NCI-H2029 treated with DMSO at 0.1 percent for 48 hours (cell line): Measurements from ENCODE around the gene ZCCHC17.
"Not testable (repeated sequence)": the region's sequence is repeated elsewhere in the genome, so short reads cannot be mapped to it uniquely, and the experiment has no call there.

Experiments
- DNase-seq: peaks from one replicate; lab custom pipeline; 2025; lab: John Stamatoyannopoulos, UW

The ZCCHC17 gene

DNA sequence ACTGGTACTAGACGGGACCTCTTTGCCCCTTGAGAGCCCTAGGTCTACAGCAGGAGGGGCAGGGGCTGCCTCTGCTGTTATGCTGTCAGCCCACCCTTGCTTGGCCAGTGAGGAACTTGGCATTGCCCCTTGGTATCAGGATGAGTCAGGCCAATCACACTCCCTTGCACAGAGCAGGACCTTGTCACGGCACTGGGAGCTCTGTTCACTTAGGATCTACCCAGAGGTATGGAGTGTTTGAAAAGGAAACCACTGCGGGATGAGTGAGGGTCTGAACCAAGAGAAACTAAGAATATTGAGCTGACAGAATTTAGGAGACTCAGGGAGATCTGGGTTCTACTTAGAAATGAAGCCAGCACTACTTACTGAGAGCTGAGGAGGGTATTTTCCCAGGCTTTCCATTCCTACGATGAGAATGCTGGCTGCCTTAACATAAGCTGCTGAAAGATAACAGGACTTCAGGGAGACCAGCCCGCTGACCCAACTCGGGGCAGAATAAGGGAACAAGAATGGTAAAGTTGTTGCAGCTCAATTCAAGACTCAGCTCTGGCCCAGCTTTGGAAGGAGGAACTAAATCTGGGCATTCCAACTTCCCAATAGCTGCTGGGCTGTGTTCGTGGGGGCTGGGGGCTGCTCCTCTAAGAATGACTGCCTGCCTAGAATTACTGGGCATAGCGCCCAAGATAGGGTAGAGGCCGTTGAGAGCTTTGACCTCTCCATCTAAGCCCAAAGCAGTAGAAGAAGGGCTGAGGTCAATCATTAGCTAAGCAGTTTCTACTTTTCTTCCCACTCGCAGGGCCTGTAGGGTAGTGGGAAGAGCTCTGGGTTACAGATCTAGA is 74.5 kb downstream of the ZCCHC17 start:
- no peak for DNase-seq

DNA sequence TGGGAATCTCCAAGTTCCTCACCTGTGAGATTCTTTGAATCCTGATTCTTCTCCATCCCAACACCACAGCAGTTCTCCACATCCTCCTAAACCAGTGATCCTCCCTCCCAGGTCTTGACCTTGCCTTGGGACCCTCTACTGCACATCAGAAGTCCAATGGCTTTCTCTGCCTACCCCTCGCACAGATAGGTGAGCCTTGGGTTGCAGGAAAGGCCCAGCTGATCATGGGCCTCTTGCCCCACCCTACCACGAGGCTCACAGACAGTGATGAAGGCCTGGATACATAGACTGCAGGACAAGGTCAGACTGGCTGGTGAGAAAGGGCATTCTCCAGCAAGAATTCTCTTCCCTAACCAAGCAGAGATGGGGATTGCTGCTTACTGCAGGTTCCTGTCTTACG is 75.2 kb downstream of the ZCCHC17 start:
- DNase-seq = no peak

DNA sequence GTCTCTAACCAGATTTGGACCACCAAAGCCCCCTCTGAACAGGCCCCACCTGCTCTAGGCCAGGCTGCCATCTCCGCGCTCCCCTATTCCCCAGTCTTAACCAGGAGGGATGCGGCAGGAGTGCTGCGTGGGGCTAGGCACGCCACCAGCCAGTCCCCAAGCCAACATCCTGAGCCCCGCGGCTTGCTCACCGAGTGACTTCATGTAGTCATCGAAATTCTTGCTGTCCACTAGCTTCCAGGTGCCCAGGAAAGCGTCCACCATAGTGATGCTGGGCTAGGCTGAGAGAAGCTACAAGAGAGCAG is 75.9 kb downstream of the ZCCHC17 start:
- DNase-seq = no peak

DNA sequence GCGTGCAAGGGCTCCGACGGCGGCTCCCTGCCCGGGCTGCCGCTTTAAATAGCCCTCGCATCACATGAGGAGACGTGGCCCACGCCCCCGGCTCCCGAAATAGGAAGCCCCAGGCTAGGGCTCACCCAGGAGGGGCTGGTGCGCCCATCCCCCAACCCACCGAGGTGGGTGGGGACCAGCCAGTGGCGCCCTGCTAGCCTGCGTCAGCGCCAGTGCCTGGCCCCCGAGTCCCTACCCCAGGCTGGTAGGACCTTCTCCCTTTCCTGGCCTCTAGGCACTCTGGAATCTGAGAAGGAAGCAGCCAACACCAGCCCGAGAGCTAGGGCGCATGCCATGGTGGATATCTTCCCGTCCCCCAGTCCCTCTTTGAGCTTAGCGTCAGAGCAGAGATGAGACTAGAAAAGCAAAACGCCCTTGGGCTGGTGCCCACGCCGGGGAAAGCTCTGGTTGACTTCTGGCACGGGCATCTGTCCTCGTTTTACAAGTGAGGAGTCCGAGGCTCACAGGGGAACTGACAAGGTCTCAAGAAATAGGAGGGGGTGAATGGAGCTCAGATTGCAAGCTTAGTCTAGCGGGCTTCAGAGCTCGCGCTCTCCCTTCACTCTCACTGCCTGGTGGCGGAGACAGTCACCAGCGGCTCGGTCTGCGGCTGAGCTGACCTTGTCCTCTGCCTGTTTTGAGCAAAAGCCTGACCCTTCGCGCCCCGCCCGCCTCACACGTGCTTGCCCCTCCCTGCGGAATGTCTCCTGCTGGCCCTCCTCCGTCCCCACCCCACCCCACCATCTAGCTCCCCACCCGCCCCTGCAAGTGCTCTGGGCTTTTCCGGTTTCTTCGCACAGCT is 76.4 kb downstream of the ZCCHC17 start, which contains the start of gene FABP3:
FABP3 (minus strand) TSS at position 21 of the 841 bp plus-strand sequence. CDS start 62 bp downstream, outside the sequence.
- DNase-seq = no peak

DNA sequence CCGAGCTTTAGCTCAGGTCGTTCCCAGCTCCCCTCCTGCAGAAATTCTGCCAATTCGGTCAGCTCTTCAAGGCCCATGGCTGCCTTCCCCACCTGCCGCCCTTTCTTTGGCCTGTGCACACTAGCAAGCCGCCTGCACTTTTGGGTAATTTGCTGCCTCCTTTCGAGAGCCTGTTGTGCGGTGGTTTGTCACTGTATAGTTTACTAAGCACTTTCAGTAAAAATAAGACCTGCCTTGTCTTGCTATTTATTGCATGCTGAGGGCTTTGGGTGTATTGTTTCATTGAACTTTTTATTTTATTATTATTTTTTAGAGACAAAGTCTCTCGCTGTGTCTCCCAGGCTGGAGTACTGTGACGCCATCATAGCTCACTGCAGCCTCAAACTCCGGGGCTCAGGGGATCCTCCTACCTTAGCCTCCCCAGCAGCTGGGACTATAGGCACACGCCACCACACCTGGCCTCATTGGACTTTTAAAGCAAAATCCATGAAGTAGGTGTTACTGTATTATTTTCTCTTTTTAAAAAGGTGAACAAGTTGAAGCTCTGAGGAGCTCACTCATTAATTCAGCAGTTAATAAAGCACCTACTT is 77.2 kb downstream of the ZCCHC17 start:
- DNase-seq = no peak

DNA sequence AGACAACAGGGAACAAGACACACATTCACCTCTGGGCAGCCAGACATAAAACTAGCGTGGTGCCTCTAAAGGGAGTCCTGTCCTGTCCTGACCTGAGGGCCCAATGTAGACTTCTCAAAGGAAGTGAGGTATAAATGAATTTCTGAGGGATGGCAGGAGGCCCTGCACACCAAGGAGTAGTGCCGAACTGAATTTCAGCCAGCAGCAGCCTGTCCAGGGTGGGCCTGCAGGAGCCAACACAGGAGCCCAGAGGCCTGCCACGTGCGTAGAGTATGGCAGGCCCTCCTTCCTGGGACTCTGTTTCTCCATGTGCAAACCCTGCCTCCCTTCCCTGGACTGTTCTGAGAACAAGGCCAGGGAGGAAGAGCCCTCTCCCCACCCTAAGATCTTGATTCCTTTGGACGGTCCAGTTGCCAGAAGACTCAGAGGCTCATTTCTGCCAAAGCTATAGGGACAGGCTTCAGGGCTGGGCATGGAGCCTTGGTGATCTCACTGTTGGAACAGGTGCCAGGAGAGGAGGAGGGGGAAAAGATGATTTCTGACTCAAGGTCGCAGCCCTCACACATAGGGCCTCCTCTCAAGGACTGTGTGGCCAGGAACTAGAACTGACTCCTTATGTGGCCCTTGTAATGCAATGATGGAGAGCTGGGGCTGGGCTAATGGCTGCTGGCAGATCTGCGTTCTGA is 77.8 kb downstream of the ZCCHC17 start:
- DNase-seq = no peak

DNA sequence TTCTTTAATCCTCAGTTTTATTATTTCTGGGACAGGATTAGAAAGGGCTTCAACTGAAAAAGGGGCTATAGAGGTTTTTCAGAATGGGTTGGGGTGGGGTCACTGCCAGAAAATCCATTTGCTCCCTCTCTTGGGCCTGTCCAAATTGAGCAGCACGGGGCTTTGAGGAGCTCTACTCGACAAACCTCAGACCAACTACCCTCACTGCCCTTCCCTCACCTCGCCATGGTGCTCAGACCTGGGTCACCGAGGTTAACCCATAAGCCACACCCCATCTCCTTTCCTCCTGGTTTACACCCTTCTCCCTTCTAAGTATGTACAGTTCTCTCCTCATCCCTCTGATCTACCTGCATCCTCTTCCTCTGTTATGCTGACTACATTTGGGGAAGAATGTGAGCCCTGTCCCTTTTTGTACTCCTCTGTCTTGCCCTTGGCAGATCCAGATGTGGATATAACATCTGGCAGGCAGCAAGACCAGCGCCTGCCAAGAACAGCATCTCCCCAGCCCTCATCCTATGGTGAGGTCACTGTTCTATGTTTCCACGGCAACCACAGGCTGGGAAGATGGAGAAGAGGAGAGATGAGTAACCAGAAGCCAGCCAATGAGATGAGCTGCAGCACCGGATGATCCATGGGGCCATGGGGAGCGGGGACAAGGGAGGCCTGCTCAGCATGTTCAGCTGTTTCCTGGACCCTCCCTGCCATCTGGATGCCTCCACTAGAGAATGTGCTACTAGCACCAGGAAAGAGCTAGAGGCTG is 79.7 kb downstream of the ZCCHC17 start:
- DNase-seq = no peak

DNA sequence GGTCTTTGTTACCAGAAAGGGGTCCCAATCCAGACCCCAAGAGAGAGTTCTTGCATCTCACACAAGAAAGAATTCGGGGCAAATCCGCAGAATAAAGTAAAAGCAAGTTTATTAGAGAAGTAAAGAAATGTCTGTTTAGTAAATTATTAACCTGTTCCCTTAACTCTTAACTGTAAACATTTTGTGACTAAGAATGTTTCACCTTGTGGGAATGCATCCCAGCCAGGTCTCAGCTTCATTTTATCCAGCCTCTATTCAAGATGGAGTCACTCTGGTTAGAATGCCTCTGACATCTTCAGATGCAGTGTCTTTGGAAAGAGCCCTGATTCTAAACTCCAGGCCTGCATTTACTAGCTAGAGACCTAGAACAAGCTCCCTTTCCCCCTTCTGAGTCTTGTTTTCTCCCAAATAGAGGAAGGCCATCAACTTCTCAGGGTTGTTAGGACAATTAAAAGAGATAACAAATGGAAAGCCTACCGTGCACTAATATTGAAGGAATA is 80.6 kb downstream of the ZCCHC17 start:
- no peak for DNase-seq

DNA sequence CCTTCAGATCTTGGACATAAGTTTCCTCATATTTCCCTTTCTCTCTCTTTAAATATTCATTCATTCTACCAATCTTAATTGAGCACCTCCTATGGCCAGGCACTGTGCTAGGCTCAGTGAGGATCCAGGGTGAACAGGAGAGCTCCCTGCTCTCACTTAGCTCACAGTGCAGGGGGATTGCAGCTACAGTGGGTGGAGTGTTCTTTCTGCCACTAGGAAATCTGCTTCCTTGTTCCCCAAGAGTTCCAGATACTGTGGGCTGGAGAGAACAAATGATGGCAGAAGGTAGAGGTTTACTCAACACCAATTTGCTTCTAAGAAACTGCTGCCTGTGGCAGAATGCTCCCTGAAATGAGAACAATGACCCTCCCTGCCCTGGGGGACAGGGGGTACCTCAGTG is 81.2 kb downstream of the ZCCHC17 start:
- DNase-seq = no peak

DNA sequence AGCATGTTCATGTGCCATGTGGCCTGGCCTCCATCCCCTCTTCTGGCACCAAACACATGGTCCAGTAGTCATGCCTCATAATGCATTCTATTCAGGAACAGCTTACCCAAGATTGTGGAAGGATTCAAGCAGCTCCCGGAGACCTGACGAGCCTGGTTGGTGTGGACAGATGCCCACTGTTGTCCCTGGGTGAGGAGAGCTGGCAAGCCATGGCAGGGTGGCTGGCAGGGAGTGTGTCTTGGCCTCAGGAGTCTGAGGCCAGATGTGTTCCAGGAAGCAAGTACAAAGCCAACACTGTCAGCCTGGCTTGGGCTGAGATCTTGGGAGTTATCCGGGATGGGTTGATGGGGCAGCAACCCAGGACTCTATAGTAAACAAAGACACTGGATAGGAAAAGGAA is 83.3 kb downstream of the ZCCHC17 start:
- DNase-seq = no peak

DNA sequence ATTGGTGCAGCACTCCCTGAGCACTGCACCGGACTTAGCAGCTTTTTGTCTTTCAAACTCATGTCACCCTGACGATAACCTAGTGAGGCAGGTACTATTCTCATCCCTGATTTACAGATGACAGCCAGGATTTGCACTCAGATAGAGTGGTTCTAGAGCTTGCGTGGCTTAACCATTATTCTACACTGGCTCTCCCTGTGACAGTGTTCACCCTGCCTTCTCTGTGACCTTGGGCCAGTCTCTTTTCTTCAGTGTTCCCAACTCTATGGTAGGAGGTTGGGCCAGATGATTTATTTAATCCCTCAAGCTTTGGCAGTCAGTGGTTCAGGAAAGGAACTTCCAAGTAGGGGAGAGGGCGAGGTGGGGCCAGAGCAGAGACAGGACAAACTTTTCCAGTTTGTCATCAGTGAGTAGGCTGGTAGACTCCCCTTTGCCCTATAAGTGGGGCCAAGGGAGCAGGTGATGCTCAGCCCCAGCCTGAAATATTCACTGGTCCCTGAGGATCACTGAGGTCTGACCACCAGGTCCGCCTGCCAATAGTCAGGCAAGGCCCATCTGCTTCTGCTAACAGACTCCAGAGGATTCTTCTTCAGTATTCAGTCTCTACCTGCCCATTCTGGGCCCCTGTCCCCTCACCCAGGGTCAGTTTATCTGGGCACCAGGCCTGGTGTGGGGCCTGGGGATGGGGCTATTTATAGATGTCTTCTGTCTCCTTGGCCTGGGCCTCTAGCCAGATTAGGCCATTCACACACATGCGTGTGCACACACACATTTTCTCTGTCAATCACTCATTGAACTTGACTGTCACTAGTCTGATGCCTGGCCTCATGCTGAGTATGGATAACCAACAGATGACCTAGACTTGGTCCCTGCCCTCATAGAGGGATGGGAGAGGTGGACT is 84.8 kb downstream of the ZCCHC17 start:
- no peak for DNase-seq

DNA sequence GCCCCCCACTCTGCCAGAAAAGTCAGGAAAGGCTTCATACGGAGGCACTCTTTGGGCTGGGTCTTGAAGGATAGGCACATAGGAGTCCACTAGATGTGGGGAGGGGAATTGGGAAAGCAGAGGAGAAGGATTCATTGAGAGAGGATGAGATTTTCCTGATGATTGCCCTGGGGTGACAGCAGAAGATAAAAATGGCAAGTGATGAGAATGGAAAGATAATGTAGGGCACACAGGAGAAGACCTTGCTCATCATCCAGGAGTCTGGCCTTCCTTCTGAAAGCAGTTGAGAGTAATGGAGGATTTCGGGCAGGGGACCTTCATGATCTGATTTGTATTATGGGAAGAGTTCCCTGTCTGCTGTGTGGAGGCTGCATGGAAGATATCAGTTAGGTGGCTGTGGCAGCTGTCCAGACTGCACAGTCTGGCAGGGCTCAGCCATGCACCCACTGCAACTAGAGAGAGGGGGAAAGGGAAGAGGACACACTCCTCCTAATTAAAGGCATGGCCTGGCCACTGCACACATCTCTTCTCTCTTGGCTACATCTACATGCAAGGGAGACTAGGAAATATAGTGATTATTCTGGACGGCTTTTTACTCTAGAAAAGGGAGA is 85.7 kb downstream of the ZCCHC17 start:
- no peak for DNase-seq

DNA sequence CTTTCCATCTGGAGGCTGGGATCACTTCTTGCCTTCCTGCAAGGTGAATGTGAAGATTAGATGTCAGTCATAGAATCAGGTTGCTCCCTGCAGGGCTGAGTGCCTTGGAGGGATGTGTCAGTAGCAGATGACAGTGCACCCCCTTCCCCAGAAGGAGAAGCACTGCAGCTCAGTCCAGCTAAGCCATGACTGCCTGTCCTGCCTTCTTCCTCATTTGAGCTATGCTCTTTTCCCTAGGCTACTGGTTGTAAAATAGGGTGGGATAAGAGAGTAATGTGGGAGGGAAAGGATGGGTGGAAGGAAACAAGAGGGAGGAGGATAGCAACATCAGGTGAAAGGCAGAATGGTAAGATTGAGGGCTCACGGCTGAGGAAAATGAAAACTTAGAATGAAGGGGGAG is 87.1 kb downstream of the ZCCHC17 start:
- DNase-seq = no peak

DNA sequence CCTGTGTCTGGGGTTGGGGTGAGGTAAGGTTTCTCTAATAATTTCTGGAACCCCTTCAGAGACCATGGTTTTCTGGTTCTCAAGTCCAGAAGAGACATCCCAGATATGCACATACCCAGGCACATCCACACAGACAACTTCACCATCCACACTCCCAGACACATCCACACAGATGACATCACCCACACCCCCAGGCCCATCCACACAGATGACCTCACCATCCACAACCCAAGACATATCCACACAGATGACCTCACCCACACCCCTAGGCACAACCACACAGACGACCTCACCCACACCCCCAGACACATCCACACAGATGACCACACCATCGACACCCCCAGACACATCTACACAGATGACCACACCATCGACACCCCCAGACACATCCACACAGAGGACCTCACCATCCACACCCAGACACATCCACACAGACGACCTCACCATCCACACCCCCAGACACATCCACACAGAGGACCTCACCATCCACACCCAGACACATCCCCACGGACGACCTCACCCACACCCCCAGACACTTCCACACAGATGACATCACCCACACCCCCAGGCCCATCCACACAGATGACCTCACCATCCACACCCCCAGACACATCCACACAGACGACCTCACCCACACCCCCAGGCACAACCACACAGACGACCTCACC is 89.9 kb downstream of the ZCCHC17 start:
- not testable (repeated sequence) for DNase-seq

DNA sequence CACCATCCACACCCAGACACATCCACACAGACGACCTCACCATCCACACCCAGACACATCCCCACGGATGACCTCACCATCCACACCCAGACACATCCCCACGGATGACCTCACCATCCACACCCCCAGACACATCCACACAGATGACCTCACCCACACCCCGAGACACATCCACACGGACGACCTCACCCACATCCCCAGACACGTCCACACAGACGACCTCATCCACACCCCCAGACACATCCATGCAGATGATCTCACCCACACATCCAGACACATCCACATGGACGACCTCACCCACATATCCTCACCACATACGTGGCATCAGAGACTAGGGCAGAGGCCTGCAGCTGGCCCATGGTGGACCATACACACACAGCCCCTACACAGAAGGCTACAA is 90.8 kb downstream of the ZCCHC17 start:
- no peak for DNase-seq

DNA sequence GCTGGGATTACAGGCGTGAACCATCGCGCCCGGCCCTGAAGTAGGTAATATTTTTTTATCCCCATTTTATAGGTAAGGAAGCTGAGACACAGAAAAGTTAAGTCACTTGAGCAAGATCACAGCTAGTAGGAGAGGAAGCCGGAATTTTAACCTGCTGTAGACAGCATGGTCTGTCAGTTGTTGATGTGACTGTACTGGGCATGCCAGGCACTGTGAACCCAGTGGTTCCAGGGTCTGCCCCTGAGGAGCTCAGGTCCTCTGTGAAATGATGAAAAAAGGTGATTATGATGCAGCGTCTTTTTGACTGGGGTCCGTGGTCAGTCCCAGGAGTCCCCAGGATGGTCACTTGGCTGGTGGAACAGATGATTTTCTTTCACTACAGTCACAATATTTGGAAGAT is 92.8 kb downstream of the ZCCHC17 start:
- no peak for DNase-seq

DNA sequence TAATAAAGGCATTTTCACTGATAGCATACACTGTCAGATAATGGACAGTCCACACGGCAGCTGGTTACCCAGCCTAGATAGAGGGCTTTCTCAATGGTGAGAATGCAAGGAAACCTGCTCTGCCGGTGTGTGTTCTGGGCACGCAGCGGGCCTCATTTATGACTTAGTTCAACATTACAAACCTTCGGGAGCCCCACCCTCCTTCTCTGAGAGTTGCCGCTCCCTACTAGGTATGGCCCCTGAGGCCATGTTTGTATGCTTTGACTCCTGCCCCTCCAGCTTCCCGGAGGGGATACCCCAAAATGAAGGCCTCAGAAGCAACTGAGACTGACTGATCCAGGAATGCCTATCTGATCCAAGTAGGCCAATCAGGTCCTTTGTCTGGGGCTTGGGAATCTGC is 93.2 kb downstream of the ZCCHC17 start:
- no peak for DNase-seq

DNA sequence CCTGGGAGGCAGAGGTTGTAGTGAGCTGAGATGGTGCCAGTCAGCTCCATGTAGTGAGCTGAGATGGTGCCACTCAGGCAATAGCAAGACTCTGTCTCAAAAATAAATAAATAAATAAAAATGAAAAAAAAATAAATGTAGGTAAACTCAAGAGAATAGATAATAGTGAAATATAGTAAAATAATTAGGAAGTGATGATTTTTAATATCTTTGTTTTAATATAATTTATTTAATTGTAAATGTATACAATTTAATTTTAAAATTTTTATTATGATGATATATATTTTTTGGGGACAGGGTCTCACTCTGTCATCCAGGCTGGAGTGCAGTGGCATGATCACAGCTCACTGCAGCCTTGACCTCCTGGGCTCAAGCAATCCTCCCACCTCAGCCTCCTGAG is 96.6 kb downstream of the ZCCHC17 start:
- no peak for DNase-seq

DNA sequence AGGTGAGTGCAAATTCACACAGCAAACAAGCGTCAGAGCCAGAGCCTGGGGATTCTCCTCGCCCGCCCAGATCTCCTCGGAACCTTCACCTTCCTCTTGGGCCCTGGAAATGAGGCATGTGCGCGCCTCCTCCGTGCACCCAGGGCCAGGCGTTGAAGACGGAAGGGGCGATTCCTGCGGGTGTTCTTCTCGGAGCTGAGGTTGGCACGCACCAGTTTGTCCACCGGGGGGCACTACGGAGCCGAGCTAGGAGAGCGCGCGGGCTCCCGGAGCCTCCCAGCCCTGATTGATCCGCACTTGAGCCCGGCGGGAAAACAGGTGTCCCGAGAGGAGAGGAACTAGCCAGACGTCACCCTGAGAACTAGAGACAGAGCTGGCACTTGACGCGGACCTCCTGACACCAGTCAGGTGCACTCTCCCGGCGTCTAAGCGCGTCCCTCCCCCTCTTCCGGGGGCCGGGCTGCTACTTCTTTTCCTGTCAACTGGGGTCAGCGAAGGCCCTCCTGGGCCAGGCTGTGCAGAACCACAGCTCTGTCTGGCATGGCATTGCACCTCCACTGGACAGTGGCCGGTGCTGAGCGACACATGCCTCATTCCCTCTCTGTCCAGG is 97.9 kb downstream of the ZCCHC17 start:
- peak; percentile 67 for DNase-seq
